GM19351 (cell line): ENCODE measurements around the gene TBCC.

Experiments
- ATAC-seq: cut with Tn5 transposase; IDR thresholded peaks from one replicate; pipeline ENCODE4 v1.9.1; 2021; ENCODE audit warnings: mild to moderate bottlenecking, moderate library complexity; ENCODE audit not compliant: unreplicated experiment

TBCC gene

GRCh38 chr6:42698217-42698616, 47.7 kb downstream of the TBCC start:
- no peak for ATAC-seq

DNA sequence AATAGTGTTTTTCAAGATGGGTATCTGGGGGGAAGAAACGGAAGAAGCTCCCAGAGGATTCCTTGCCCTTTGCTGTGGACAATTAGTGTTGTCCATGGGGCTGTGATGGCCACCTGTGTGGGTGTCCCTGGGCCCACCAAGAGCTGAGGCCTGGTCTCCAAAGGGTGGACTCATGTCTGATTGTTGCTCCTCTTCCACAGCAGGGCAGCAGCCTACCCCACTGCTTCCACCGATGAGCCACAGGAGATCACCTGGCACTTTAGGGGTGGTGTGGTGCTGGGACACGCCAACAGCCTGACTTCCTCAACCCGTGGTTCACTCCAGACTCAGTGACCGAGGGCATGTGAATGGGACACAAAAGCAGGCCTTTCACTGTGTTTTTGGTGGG, 48.6 kb downstream of the TBCC start:
- no peak for ATAC-seq

DNA sequence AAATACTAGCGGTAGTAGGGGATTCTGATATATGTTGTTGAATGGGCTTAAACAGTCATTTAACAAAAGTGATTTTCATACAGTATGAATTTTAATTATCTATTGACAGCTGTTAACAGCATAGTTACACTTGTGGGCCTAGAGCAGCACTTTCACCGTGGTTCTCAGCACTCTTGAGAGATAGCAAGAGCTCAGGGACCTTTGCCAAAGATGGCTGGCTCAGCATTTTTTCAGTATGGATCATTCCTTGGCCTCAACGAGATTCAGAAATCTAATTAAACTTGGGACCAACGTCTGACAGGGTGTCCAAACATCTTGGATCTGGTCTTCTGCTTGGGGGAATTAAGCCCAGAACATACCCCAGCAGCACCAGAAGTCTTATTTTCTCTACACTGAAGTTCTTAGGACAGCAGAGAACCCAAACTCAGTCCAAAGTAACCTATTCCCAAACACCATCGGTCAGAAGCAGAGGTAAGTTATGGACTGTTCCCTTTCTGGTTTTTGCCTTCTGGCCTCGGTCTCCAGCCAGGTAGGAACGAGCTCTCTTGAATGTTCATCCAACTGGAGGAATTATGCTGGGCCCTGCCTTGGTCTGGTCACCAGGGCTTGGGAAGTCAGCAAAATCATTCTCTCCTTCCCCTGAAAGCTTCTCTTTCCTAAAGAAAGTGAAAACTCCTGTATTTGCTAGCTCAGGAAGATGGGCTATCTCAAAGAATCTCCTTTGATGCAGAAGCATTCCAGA, 49.2 kb downstream of the TBCC start:
- no peak for ATAC-seq

- no peak for ATAC-seq
Observed at GRCh38 chr6:42694586-42694985, 51.3 kb downstream of the TBCC start.
